ENCODE results near the gene ABCC2. TPM values are rescaled to one million over a fixed set of nuclear protein-coding genes. Genes with fewer than 3 reads are reported as not detected.
A peak's percentile ranks its signal among the peaks of the same experiment; 100 is the strongest.

The ABCC2 gene
- total and polyA plus RNA-seq, 2 of the 4 experiments (the other 2 are of a cell fraction) = 0.21 to 0.36 TPM

DNA sequence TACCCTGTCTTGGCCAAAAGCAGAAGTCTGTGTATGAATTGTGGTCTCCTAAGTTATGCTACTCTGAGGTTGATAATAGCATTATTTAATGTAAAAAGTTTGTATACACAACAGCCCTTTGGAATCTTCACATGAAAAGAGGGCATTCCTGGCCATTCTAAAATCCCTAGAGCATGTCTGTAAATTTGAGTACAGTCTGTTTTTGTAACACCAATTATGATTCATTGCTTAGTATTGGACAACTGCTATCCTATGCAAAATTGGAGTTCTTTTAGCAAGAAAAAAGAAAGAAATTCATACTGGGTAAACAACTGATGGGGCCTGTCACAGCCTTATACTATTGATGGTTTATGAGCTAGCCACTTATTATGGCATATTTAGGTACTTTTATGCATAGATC lies 40.2 kb upstream of the ABCC2 start:
- no peak overlapping the region for H2BK15ac ChIP-seq (ENCODE audit: low read depth, low read length)
- H3K56ac ChIP-seq (ENCODE audit: extremely low read depth, insufficient read depth, low read length) = no peak overlapping the region
- H2AK9ac ChIP-seq (replicated peaks; ENCODE audit: low read depth, low read length, poor library complexity) = no peak overlapping the region
- H3K4ac ChIP-seq (ENCODE audit: low read depth, low read length) = no peak overlapping the region
- H2AFZ ChIP-seq (replicated peaks; ENCODE audit: low read length, poor library complexity) = no peak overlapping the region
- H3K27me3 ChIP-seq (ENCODE audit: control insufficient read depth, insufficient read depth, low read length) = no peaks in the 10 kb centered on the region
- peaks cover 8% of the 10 kb centered on the region for H3K4me1 ChIP-seq (ENCODE audit: control insufficient read depth, insufficient read depth, low read length)
- ChIA-PET POLR2A (ENCODE audit: unreplicated experiment) (interaction anchor here (0.7 kb wide), 1 partner anchor 26 kb away, joined by 12 read pairs; no protein-coding TSS in a partner anchor), CTCF (interaction anchor here (0.7 kb wide), 1 partner anchor 150 kb away, joined by 3 read pairs; no protein-coding TSS in a partner anchor)
- H2BK20ac ChIP-seq (ENCODE audit: low read depth, low read length) = no peak overlapping the region
- H3K4me3 ChIP-seq (ENCODE audit: insufficient read depth, low read depth, low read length) = no peak overlapping the region
- no peak overlapping the region for H3K14ac ChIP-seq (replicated peaks; ENCODE audit: low read depth, low read length)
- peaks cover 32% of the 10 kb centered on the region for H3K36me3 ChIP-seq (ENCODE audit: control insufficient read depth, insufficient read depth, low read length)
- peaks cover 8 to 17% of the 10 kb centered on the region in 2 experiments for H3K79me1 ChIP-seq (ENCODE audit: low read depth in 1 of 2, low read length in 2 of 2)
- dilution Hi-C loops (cut with HindIII; ENCODE audit: low sequenced_read_pairs, unreplicated experiment) = no loop called here
- no TSS peak for BruUV-seq (replicated peaks)
- H3K23ac ChIP-seq (ENCODE audit: low read depth, low read length) = no peak overlapping the region
- DNase-seq = peak; percentile 43
- TF ChIP-seq FOS (IDR thresholded peaks at IDR 0.05; ENCODE audit: low read depth, low read length) (no peak), MXI1 (IDR thresholded peaks at IDR 0.05; ENCODE audit: borderline replicate concordance, low read depth, low read length) (no peak), MAFK (IDR thresholded peaks at IDR 0.05; ENCODE audit: low read depth, low read length) (no peak), SMC3 (IDR thresholded peaks at IDR 0.05; ENCODE audit: low read depth, low read length) (no peak), CHD1 (IDR thresholded peaks at IDR 0.05; ENCODE audit: low read depth, low read length) (no peak), CEBPB (IDR thresholded peaks at IDR 0.05; ENCODE audit: low read depth, low read length) (no peak), POLR2A (IDR thresholded peaks at IDR 0.05; ENCODE audit: low read depth, low read length) (no peak), RCOR1 (IDR thresholded peaks at IDR 0.05; ENCODE audit: insufficient replicate concordance, low read length) (no peak), RFX5 (IDR thresholded peaks at IDR 0.05; ENCODE audit: low read depth, low read length) (no peak), BHLHE40 (IDR thresholded peaks at IDR 0.05; ENCODE audit: low read depth, low read length) (no peak), NFE2L2 (IDR thresholded peaks at IDR 0.05; ENCODE audit: low read depth, low read length) (no peak)
- TF ChIP-seq, protein P1, sequence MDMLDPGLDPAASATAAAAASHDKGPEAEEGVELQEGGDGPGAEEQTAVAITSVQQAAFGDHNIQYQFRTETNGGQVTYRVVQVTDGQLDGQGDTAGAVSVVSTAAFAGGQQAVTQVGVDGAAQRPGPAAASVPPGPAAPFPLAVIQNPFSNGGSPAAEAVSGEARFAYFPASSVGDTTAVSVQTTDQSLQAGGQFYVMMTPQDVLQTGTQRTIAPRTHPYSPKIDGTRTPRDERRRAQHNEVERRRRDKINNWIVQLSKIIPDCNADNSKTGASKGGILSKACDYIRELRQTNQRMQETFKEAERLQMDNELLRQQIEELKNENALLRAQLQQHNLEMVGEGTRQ (IDR thresholded peaks at IDR 0.05; ENCODE audit: low read depth, low read length) = no peak
- TF ChIP-seq, protein P2, sequence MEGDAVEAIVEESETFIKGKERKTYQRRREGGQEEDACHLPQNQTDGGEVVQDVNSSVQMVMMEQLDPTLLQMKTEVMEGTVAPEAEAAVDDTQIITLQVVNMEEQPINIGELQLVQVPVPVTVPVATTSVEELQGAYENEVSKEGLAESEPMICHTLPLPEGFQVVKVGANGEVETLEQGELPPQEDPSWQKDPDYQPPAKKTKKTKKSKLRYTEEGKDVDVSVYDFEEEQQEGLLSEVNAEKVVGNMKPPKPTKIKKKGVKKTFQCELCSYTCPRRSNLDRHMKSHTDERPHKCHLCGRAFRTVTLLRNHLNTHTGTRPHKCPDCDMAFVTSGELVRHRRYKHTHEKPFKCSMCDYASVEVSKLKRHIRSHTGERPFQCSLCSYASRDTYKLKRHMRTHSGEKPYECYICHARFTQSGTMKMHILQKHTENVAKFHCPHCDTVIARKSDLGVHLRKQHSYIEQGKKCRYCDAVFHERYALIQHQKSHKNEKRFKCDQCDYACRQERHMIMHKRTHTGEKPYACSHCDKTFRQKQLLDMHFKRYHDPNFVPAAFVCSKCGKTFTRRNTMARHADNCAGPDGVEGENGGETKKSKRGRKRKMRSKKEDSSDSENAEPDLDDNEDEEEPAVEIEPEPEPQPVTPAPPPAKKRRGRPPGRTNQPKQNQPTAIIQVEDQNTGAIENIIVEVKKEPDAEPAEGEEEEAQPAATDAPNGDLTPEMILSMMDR (conservative IDR thresholded peaks at IDR 0.05; ENCODE audit: low read depth, low read length) = no peak
- TF ChIP-seq, protein P3, sequence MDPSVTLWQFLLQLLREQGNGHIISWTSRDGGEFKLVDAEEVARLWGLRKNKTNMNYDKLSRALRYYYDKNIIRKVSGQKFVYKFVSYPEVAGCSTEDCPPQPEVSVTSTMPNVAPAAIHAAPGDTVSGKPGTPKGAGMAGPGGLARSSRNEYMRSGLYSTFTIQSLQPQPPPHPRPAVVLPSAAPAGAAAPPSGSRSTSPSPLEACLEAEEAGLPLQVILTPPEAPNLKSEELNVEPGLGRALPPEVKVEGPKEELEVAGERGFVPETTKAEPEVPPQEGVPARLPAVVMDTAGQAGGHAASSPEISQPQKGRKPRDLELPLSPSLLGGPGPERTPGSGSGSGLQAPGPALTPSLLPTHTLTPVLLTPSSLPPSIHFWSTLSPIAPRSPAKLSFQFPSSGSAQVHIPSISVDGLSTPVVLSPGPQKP (IDR thresholded peaks at IDR 0.05; ENCODE audit: borderline replicate concordance, low read depth, low read length) = no peak
- in situ Hi-C loops (cut with MboI; ENCODE audit: low sequenced_read_pairs) = loop anchor here (5.0 kb wide), 1 partner anchor 90 kb away; no protein-coding TSS in a partner anchor
- no peak overlapping the region for H3K18ac ChIP-seq (ENCODE audit: low read depth, low read length)
- ATAC-seq (ENCODE audit: low read depth) = peak; percentile 87
- H4K91ac ChIP-seq (ENCODE audit: insufficient read depth, low read depth, low read length) = no peak overlapping the region
- H3K9me3 ChIP-seq (ENCODE audit: control insufficient read depth, insufficient read depth, low read length) = peaks cover 6% of the 10 kb centered on the region
- H4K8ac ChIP-seq (ENCODE audit: low read depth in 2 of 2, low read length in 2 of 2) = no peak overlapping the region
- 0 out of 2 replicates have a peak, but pooled peaks cover 5% of the 10 kb centered on the region for H3K9me1 ChIP-seq (ENCODE audit: insufficient read depth, low read length)
- peak overlapping the region; percentile 52 for H2BK5ac ChIP-seq (ENCODE audit: low read depth, low read length, poor library complexity, severe bottlenecking)
- no peak overlapping the region for H3K9ac ChIP-seq (ENCODE audit: low read depth, low read length)
- H4K20me1 ChIP-seq (ENCODE audit: insufficient read depth, low read length) = no peaks in the 10 kb centered on the region
- intact Hi-C loops (cut with micrococcal nuclease) = no loop called here
- no peak overlapping the region for H2BK120ac ChIP-seq (ENCODE audit: low read depth, low read length)
- H3K4me2 ChIP-seq (ENCODE audit: low read depth, low read length) = peak overlapping the region; percentile 53; the same call in 1 of the 2 replicates
- H4K5ac ChIP-seq (ENCODE audit: low read depth, low read length) = no peak overlapping the region
- H3K27ac ChIP-seq (ENCODE audit: insufficient read depth, low read length) = no peak overlapping the region
- H2AK5ac ChIP-seq (ENCODE audit: low read depth, low read length) = no peak overlapping the region

Data from IMR-90 (cell line).